ENCODE measurements around the gene SUV39H1. TPM values are rescaled to one million over a fixed set of nuclear protein-coding genes. Genes with fewer than 3 reads are reported as not detected.
A peak's percentile ranks its signal among the peaks of the same experiment; 100 is the strongest.
"Not testable (repeated sequence)": the region's sequence is repeated elsewhere in the genome, so short reads cannot be mapped to it uniquely, and the experiment has no call there.

Gene SUV39H1
- total RNA-seq, 4 donors from 2014 or later, result 0.59 to 7.8 (median 3.8) TPM

DNA sequence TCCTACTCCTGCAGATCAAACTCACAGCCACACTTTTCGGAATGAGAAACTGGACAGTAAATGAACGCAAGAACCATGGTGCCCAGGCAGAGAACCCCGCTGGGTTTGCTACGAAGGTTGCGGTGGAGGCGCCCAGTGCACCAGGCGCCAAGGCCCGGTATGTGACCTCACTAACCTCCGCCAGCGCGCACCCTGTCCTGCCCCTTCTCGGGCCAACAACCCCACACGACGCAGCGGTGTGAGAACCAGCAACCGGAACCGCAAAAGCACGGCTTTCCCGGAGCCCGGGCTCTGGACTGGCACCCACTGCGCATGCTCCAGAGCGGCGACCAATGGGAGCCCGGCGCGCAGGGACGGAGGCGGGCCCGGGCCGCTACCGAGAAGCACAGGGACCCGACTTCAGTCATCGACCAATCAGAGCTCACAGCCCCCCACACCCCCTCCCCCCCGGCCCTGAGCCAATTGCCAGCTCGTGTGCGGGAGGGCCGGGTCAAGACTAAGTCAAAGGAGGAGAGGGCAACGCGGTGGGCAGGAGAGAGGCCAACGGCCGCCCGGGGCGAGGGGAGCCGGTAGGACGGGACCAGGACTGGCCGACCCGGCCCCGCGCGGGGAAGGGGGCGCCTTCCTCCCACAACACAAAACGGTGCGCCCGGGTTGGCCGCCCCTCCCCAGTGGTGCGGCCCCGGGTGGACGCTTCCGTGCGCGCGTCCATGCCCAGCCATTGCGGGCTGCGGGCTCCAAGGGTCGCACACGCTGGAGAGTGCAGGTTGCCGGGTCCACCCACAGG lies 20.2 kb upstream of the SUV39H1 start:
- Histone ChIP-seq H3K27ac (peak overlapping the region; percentile 80 to 84), H3K4me3 (peak overlapping the region; percentile 54 to 66), H3K27me3 (no peaks in the 10 kb centered on the region), H3K9me3 (no peaks in the 10 kb centered on the region), H3K36me3 (no peaks in the 10 kb centered on the region), H3K4me1 (no peaks in the 10 kb centered on the region)
- TF ChIP-seq POLR2A (IDR thresholded peaks at IDR 0.05), result peak in 1 of 2 donors; percentile 47
- TF ChIP-seq, protein P1, sequence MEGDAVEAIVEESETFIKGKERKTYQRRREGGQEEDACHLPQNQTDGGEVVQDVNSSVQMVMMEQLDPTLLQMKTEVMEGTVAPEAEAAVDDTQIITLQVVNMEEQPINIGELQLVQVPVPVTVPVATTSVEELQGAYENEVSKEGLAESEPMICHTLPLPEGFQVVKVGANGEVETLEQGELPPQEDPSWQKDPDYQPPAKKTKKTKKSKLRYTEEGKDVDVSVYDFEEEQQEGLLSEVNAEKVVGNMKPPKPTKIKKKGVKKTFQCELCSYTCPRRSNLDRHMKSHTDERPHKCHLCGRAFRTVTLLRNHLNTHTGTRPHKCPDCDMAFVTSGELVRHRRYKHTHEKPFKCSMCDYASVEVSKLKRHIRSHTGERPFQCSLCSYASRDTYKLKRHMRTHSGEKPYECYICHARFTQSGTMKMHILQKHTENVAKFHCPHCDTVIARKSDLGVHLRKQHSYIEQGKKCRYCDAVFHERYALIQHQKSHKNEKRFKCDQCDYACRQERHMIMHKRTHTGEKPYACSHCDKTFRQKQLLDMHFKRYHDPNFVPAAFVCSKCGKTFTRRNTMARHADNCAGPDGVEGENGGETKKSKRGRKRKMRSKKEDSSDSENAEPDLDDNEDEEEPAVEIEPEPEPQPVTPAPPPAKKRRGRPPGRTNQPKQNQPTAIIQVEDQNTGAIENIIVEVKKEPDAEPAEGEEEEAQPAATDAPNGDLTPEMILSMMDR (IDR thresholded peaks at IDR 0.05), result no peak
- intact Hi-C loops (cut with DNase I; ENCODE audit: low total_unique reads), result no loop called here
- DNase-seq, result peak; percentile 86 to 87

DNA sequence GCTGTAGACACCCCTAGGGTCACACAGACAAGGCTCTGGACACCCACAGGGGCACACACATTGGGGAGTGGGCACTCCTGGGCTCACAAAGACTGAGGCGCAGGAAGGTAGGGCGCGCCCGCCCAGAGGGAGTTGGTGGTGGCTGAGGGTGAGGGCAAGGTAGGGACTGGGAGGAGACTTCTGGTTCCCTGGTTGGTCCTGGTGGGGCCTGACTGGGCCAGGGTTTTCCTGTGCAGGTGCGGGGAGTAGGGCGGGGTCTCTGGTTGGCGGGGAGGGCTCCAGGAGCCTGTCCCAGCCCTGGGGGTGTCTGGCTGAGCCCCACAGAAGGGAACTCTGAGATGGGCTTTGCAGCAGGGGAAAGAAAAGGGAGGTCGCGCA lies 19.7 kb upstream of the SUV39H1 start:
- no peaks in the 10 kb centered on the region for H3K27me3 ChIP-seq
- TF ChIP-seq, protein P1 (IDR thresholded peaks at IDR 0.05), result no peak
- no peak for TF ChIP-seq POLR2A (IDR thresholded peaks at IDR 0.05)
- no peaks in the 10 kb centered on the region for H3K36me3 ChIP-seq
- no peaks in the 10 kb centered on the region for H3K4me1 ChIP-seq
- H3K27ac ChIP-seq, result peak overlapping the region; percentile 80 to 84
- no peaks in the 10 kb centered on the region for H3K9me3 ChIP-seq
- peak overlapping the region; percentile 54 to 66 for H3K4me3 ChIP-seq
- DNase-seq, result no peak
- intact Hi-C loops (cut with DNase I; ENCODE audit: low total_unique reads), result no loop called here

DNA sequence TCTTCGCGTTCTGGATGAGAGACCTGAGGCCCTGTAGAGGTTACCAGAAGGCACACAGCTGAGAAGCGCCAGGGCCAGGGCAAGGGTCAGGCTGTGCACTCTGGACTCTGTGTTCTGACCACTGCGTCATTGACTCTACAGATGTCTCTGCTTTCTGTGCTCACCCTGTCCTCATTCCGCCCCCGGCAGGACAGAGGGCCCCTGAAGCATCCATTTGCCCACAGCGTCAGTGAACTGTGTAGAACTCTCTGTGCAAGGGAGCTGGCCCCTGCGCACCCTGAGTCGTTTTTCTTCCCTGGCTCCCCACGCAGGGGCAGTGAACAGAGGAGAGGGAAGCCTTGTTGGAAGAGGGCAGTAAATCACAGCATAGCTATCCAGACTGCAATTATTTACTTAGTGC lies 19.0 kb upstream of the SUV39H1 start:
- H3K36me3 ChIP-seq, result no peaks in the 10 kb centered on the region
- H3K9me3 ChIP-seq, result no peaks in the 10 kb centered on the region
- intact Hi-C loops (cut with DNase I; ENCODE audit: low total_unique reads), result no loop called here
- TF ChIP-seq POLR2A (IDR thresholded peaks at IDR 0.05), result no peak
- TF ChIP-seq, protein P1 (IDR thresholded peaks at IDR 0.05), result no peak
- no peaks in the 10 kb centered on the region for H3K27me3 ChIP-seq
- no peak overlapping the region for H3K4me3 ChIP-seq
- H3K4me1 ChIP-seq, result no peaks in the 10 kb centered on the region
- H3K27ac ChIP-seq, result no peak overlapping the region
- DNase-seq, result no peak

DNA sequence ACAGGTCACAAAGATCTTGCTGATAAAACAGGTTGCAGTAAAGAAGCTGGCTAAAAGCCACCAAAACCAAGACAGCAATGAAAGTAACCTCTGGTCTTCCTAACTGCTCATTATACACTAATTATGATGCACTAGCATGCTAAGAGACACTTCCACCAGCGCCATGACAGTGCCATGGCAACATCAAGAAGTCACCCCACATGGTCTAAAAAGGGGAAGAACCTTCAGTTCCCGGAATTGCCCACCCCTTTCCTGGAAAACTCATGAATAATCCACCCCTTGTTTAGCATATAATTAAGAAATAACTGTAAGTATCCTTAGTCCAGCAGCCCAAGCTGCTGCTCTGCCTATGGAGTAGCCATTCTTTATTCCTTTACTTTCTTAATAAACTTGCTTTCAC lies 16.1 kb upstream of the SUV39H1 start:
- H3K4me3 ChIP-seq; intact Hi-C loops (cut with DNase I; ENCODE audit: low total_unique reads); H3K36me3 ChIP-seq; H3K27ac ChIP-seq; DNase-seq; H3K4me1 ChIP-seq; H3K27me3 ChIP-seq; H3K9me3 ChIP-seq: not testable (repeated sequence)

DNA sequence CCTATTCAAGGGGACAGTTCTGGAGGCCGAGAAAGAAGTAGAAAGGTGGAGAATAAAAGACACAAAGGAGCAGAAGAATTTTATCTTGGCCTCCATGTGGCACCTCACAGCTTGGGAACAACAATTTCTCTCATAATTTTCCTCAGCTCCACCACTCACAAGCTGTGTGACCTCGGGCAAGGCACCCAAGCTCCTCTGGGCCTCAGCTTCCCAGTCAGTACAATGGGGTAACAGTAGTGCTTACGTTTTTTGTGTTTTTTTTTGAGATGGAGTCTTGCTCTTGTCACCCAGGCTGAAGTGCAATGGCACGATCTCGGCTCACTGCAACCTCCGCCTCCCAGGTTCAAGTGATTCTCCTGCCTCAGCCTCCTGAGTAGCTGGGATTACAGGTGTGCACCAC lies 15.6 kb upstream of the SUV39H1 start:
- H3K4me3 ChIP-seq; H3K27me3 ChIP-seq; intact Hi-C loops (cut with DNase I; ENCODE audit: low total_unique reads); DNase-seq; H3K27ac ChIP-seq; H3K9me3 ChIP-seq; H3K36me3 ChIP-seq; H3K4me1 ChIP-seq: not testable (repeated sequence)

DNA sequence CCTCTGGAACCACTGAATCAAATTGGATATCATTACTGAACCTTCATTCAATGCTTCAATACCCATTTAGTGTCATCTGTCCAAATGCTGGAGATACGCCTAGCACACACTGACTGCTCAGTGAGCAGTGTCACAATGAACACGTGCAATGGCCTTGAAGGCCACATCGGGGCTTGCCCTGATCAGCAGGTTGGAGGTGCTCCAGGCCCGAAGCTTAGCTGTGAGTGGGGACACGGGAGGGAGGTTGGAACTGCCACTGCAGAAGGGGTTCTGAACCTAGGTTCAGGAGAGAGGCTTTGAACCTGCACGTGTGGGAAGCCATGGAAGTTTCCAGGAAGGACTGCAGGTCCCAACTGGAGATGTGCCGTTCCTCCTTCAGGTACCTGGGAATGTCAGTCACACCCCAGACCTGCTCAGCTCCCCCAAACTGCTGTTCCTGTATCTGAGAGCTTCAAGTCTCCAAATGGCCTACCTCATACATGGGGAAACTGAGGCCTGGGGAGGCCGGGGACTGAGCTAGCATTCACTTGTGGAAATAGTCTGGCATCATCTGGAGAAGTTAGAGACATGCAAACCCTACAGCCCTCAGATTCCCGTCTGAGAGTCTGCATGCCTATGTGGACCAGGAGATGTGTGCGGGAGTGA lies 14.9 kb upstream of the SUV39H1 start:
- H3K9me3 ChIP-seq, result no peaks in the 10 kb centered on the region
- no peak overlapping the region for H3K27ac ChIP-seq
- no peaks in the 10 kb centered on the region for H3K4me1 ChIP-seq
- TF ChIP-seq, protein P1 (IDR thresholded peaks at IDR 0.05), result no peak
- TF ChIP-seq POLR2A (IDR thresholded peaks at IDR 0.05), result no peak
- H3K36me3 ChIP-seq, result no peaks in the 10 kb centered on the region
- H3K4me3 ChIP-seq, result no peak overlapping the region
- H3K27me3 ChIP-seq, result no peaks in the 10 kb centered on the region
- DNase-seq, result no peak
- intact Hi-C loops (cut with DNase I; ENCODE audit: low total_unique reads), result no loop called here

DNA sequence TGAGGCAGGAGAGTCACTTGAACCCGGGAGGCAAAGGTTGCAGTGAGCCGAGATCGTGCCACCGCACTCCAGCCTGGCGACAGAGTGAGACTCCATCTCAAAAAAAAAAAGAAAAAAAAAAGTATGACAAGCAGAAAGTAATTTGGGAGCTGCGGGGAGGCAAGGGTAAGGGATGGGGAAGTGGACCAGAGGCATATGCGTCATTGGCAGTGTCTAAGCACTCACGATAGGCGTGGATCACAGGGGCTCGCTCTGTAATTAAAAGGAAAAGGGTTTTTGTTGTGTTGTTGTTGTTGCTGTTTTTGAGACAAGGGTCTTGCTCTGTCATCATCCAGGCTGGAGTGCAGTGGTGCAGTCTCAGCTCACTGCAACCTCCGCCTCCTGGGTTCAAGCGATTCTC lies 13.7 kb upstream of the SUV39H1 start:
- H3K27me3 ChIP-seq; H3K27ac ChIP-seq; H3K36me3 ChIP-seq; DNase-seq; H3K9me3 ChIP-seq; H3K4me3 ChIP-seq; intact Hi-C loops (cut with DNase I; ENCODE audit: low total_unique reads); H3K4me1 ChIP-seq: not testable (repeated sequence)

Measured in uterus (tissue), 4 donors.